Measurements from ENCODE around the gene CREB3L2. TPM values are rescaled to one million over a fixed set of nuclear protein-coding genes. Genes with fewer than 3 reads are reported as not detected.
A peak's percentile ranks its signal among the peaks of the same experiment; 100 is the strongest.
"Not testable (repeated sequence)": the region's sequence is repeated elsewhere in the genome, so short reads cannot be mapped to it uniquely, and the experiment has no call there.

The CREB3L2 gene
- total RNA-seq, 1 donor from 2014 or later = 61.8 TPM

DNA sequence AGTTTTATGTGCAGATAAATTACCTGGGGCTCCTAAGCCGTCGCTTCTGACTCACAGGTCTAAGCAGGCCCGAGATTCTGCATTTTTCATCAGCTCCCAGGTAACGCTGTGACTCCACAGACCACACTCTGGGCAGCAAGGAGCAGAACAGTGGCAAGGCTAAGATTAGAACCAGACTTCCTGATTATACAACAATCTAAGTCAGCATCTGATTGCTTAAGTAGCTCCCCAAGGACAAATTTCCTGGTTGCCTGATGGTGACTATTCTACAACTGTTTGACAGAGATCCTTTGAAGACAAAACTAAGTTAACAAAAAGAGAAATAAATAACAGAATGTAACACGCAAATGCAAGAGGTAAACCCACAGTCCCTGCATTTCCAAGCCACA, 69.0 kb downstream of the CREB3L2 start:
- DNase-seq (no peak), ATAC-seq (peak; percentile 77)
- H3K4me3 ChIP-seq = peak overlapping the region; percentile 0
- intact Hi-C loops (cut with DNase I) = no loop called here
- peaks cover 63% of the 10 kb centered on the region for H3K4me1 ChIP-seq
- H3K27ac ChIP-seq = peak overlapping the region; percentile 44
- TF ChIP-seq, protein P1, sequence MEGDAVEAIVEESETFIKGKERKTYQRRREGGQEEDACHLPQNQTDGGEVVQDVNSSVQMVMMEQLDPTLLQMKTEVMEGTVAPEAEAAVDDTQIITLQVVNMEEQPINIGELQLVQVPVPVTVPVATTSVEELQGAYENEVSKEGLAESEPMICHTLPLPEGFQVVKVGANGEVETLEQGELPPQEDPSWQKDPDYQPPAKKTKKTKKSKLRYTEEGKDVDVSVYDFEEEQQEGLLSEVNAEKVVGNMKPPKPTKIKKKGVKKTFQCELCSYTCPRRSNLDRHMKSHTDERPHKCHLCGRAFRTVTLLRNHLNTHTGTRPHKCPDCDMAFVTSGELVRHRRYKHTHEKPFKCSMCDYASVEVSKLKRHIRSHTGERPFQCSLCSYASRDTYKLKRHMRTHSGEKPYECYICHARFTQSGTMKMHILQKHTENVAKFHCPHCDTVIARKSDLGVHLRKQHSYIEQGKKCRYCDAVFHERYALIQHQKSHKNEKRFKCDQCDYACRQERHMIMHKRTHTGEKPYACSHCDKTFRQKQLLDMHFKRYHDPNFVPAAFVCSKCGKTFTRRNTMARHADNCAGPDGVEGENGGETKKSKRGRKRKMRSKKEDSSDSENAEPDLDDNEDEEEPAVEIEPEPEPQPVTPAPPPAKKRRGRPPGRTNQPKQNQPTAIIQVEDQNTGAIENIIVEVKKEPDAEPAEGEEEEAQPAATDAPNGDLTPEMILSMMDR (IDR thresholded peaks at IDR 0.05) = no peak
- H3K27me3 ChIP-seq = no peaks in the 10 kb centered on the region
- no peaks in the 10 kb centered on the region for H3K9me3 ChIP-seq
- peaks cover under 1% of the 10 kb centered on the region for H3K36me3 ChIP-seq

DNA sequence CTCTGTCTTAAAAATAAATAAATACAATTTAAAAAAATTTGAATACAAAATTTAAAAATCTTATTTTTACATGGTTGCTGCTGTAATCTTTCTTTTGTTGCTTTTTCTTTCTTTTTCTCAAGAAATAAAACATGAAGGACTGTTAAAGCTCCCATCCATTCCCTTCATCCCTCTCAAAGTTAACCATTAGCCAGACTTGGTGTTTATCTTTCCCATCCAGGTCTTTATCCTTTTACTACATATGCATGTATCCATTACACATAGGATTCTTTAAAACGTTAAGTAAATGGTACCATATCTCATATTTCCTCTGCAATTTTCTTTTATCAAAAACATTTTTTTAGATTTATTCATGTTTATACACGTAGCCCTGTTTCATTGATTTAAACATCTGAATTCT, 70.1 kb downstream of the CREB3L2 start:
- TF ChIP-seq, protein P1 (IDR thresholded peaks at IDR 0.05) = no peak
- H3K27ac ChIP-seq = no peak overlapping the region
- H3K9me3 ChIP-seq = no peaks in the 10 kb centered on the region
- no peak for ATAC-seq
- H3K4me3 ChIP-seq = no peak overlapping the region
- peaks cover 57% of the 10 kb centered on the region for H3K4me1 ChIP-seq
- H3K27me3 ChIP-seq = no peaks in the 10 kb centered on the region
- intact Hi-C loops (cut with DNase I) = no loop called here
- DNase-seq = no peak
- H3K36me3 ChIP-seq = peaks cover 8% of the 10 kb centered on the region

DNA sequence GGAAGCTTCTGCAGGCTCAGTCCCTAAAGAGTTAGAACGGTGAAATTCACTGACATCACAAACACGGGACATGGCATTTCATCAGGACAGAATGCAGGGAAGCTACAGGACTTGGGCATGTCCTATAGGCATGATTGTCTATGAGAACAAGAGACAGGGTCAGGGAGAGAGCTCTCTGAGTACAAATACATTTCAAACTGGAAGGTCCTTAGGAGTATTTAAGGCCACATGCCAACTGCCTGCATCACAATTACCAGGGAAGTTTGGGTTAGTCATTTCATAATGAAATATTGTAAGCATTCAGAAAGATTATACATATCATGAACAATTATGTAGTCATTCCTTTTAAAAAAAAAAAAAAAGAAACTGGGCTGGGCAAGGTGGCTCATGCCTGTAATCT, 71.3 kb downstream of the CREB3L2 start:
- peaks cover 45% of the 10 kb centered on the region for H3K4me1 ChIP-seq
- H3K9me3 ChIP-seq = no peaks in the 10 kb centered on the region
- ATAC-seq (peak; percentile 33), DNase-seq (no peak)
- H3K27ac ChIP-seq = peak overlapping the region; percentile 38
- no peak overlapping the region for H3K4me3 ChIP-seq
- TF ChIP-seq, protein P1 (IDR thresholded peaks at IDR 0.05) = no peak
- intact Hi-C loops (cut with DNase I) = no loop called here
- H3K27me3 ChIP-seq = no peaks in the 10 kb centered on the region
- peaks cover 21% of the 10 kb centered on the region for H3K36me3 ChIP-seq

DNA sequence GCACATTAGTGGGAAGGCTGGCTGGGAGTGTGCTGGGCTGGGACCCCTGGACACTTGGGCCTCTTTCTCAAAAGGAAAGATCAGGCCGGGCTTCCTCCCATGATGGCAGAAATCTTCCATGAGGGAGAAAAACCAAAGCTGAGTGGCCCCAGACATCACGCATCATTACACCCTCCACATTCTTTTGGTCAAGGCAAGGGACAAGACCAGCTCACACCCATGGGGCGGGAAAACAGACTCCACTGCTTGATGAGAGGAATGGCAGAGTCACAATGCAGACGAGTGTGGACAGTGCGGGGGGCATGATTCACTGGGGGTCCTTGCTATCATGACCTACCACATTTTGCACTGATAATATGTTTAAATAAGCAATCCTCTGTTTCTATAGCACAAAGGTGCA, 73.3 kb downstream of the CREB3L2 start:
- no peaks in the 10 kb centered on the region for H3K9me3 ChIP-seq
- H3K4me3 ChIP-seq = no peak overlapping the region
- intact Hi-C loops (cut with DNase I) = no loop called here
- no peaks in the 10 kb centered on the region for H3K27me3 ChIP-seq
- H3K4me1 ChIP-seq = peaks cover 25% of the 10 kb centered on the region
- TF ChIP-seq, protein P1 (IDR thresholded peaks at IDR 0.05) = no peak
- ATAC-seq = no peak
- H3K36me3 ChIP-seq = peaks cover 35% of the 10 kb centered on the region
- DNase-seq = no peak
- H3K27ac ChIP-seq = no peak overlapping the region

DNA sequence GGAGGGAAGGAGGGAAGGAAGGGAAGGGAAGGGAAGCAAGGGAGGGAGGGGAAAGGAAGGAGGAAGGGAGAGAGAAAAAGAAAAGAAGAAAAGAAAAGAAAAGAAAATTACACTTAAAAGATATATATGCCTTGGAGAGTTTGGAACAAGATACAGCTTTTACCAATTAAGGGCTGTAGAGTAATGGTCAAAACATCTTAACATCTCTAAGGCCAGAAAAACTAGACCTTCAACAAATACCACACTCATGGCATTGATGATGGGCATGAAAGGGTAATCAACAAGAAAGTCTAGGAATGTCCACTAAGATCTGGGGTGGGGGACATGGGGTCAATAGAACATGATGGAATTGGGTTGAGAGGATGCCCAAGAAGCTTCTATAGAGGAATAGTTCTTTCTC, 74.5 kb downstream of the CREB3L2 start:
- DNase-seq (no peak), ATAC-seq (no peak)

DNA sequence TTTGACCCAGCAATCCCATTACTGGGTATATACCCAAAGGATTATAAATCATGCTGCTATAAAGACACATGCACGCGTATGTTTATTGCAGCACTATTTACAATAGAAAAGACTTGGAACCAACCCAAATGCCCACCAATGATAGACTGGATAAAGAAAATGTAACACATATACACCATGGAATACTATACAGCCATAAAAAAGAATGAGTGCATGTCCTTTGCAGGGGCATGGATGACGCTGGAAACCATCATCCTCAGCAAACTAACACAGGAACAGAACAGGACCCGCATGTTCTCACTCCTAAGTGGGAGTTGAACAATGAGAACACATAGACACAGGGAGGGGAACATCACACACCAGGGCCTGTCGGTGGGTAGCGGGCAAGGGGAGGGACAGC, 75.7 kb downstream of the CREB3L2 start:
- H3K4me3 ChIP-seq; ATAC-seq; H3K9me3 ChIP-seq; H3K27ac ChIP-seq; H3K27me3 ChIP-seq; DNase-seq; intact Hi-C loops (cut with DNase I): not testable (repeated sequence)
- Histone ChIP-seq H3K4me1 (peaks cover 14% of the 10 kb centered on the region), H3K36me3 (peaks cover 35% of the 10 kb centered on the region)

More for the DNA sequence above, 74.5 kb downstream of the CREB3L2 start:
- no peak overlapping the region for H3K4me3 ChIP-seq
- intact Hi-C loops (cut with DNase I) = no loop called here
- peaks cover 13% of the 10 kb centered on the region for H3K4me1 ChIP-seq
- TF ChIP-seq, protein P1 (IDR thresholded peaks at IDR 0.05) = no peak
- H3K27ac ChIP-seq = no peak overlapping the region
- no peaks in the 10 kb centered on the region for H3K27me3 ChIP-seq
- peaks cover 35% of the 10 kb centered on the region for H3K36me3 ChIP-seq
- H3K9me3 ChIP-seq = no peaks in the 10 kb centered on the region
